COLO829 (cell line): ENCODE data around the gene XPO6.

Source experiments
- DNase-seq: peaks from one replicate; pipeline ENCODE4 v3.0.0; 2012; ENCODE audit warnings: low spot score

XPO6 gene

GRCh38 chr16:28208131-28208530, 3.6 kb downstream of the XPO6 start:
- DNase-seq: no peak

- no peak for DNase-seq
These were observed 4.4 kb downstream of the XPO6 start for GRCh38 chr16:28207399-28207798.

- DNase-seq: no peak
These were observed 5.8 kb downstream of the XPO6 start for GRCh38 chr16:28205974-28206373.

GRCh38 chr16:28205117-28205899, 6.5 kb downstream of the XPO6 start:
- no peak for DNase-seq

- DNase-seq: no peak
These were observed 7.1 kb downstream of the XPO6 start for GRCh38 chr16:28204622-28205021.

- DNase-seq: no peak
These were observed 7.6 kb downstream of the XPO6 start for GRCh38 chr16:28204204-28204603.

GRCh38 chr16:28202147-28202746, 9.5 kb downstream of the XPO6 start:
- no peak for DNase-seq

GRCh38 chr16:28200661-28201060, 11.1 kb downstream of the XPO6 start:
- no peak for DNase-seq

- no peak for DNase-seq
These were observed 15.3 kb downstream of the XPO6 start for GRCh38 chr16:28196387-28196987.

- no peak for DNase-seq
These were observed 15.9 kb downstream of the XPO6 start for GRCh38 chr16:28195859-28196258.

GRCh38 chr16:28193530-28194423, 18.0 kb downstream of the XPO6 start:
- DNase-seq: peak; percentile 48

GRCh38 chr16:28192806-28193529, 18.8 kb downstream of the XPO6 start:
- no peak for DNase-seq

- no peak for DNase-seq
These were observed 20.3 kb downstream of the XPO6 start for GRCh38 chr16:28191364-28191960.

GRCh38 chr16:28189245-28189644, 22.5 kb downstream of the XPO6 start:
- DNase-seq: no peak

GRCh38 chr16:28188085-28188916, 23.5 kb downstream of the XPO6 start:
- no peak for DNase-seq

- DNase-seq: no peak
These were observed 24.2 kb downstream of the XPO6 start for GRCh38 chr16:28187595-28188004.

- DNase-seq: no peak
These were observed 25.0 kb downstream of the XPO6 start for GRCh38 chr16:28186752-28187151.

GRCh38 chr16:28185696-28186095, 26.1 kb downstream of the XPO6 start:
- DNase-seq: no peak

- no peak for DNase-seq
These were observed 27.1 kb downstream of the XPO6 start for GRCh38 chr16:28184625-28185024.

- no peak for DNase-seq
These were observed 27.8 kb downstream of the XPO6 start for GRCh38 chr16:28183930-28184329.
